ES-I3 (cell line): ENCODE data around the gene PEX14.

Experiments used
- H3K36me3 ChIP-seq: 2 replicates; pipeline ENCODE4 v1.6.1; 2013; ENCODE audit warnings: mild to moderate bottlenecking, low read length, control low read depth, moderate library complexity; ENCODE audit not compliant: insufficient read depth
- H3K4me1 ChIP-seq: 2 replicates; pipeline ENCODE4 v1.6.1; 2013; ENCODE audit warnings: mild to moderate bottlenecking, control low read depth, low read length; ENCODE audit not compliant: insufficient read depth
- H3K9ac ChIP-seq: 2 replicates; pipeline ENCODE4 v1.6.1; 2013; ENCODE audit warnings: low read depth, mild to moderate bottlenecking, low read length, moderate library complexity
- H3K9me3 ChIP-seq: 2 replicates; pipeline ENCODE4 v1.6.1; 2013; ENCODE audit warnings: mild to moderate bottlenecking, low read length, moderate library complexity; ENCODE audit not compliant: control insufficient read depth, insufficient read depth

PEX14 gene

DNA sequence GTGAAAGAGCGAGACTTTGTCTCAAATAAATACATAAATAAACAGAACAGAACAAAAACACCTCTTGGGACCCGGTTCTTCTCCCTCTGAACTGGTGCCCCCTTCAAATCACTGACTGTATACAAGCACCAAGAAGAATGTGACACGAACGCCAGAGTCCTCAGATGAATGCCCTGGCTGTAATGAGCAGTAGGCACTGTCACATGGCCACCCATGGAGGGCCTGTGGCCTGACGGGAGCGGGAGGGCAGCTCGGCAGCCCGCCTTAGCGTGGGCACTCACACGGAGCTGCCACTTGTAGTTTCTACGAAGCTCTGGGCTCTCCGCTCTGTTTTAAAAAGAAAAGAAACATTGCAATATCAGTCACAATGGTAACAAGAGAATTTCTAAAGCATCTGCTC, 146.0 kb downstream of the PEX14 start:
- no peaks in the 10 kb centered on the region; the same call in 1 of the 2 replicates for H3K4me1 ChIP-seq
- H3K9ac ChIP-seq = no peak overlapping the region
- H3K9me3 ChIP-seq = no peaks in the 10 kb centered on the region
- no peaks in the 10 kb centered on the region; the same call in 1 of the 2 replicates for H3K36me3 ChIP-seq

DNA sequence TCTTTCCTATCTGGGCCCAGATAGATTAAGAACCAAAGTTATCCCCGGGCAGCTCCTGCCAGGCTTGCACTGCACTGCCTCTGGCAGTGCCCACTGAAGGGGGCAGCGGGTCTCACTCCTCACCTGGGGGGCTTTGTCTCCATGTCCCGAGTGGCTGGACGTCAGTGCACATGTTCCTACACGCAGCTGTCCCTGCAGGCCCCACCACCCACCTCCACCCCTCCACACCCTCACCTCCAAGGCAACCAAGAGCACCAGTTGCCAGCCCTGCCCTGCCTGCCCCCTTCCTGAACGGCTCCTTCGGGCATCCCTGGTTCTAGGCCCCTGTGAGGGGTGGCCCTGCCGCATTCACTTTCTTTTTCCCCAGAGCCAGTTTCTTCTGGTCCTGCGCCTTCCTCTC, 147.2 kb downstream of the PEX14 start:
- Histone ChIP-seq H3K9ac (no peak overlapping the region), H3K9me3 (no peaks in the 10 kb centered on the region), H3K36me3 (no peaks in the 10 kb centered on the region; the same call in 1 of the 2 replicates), H3K4me1 (no peaks in the 10 kb centered on the region)

DNA sequence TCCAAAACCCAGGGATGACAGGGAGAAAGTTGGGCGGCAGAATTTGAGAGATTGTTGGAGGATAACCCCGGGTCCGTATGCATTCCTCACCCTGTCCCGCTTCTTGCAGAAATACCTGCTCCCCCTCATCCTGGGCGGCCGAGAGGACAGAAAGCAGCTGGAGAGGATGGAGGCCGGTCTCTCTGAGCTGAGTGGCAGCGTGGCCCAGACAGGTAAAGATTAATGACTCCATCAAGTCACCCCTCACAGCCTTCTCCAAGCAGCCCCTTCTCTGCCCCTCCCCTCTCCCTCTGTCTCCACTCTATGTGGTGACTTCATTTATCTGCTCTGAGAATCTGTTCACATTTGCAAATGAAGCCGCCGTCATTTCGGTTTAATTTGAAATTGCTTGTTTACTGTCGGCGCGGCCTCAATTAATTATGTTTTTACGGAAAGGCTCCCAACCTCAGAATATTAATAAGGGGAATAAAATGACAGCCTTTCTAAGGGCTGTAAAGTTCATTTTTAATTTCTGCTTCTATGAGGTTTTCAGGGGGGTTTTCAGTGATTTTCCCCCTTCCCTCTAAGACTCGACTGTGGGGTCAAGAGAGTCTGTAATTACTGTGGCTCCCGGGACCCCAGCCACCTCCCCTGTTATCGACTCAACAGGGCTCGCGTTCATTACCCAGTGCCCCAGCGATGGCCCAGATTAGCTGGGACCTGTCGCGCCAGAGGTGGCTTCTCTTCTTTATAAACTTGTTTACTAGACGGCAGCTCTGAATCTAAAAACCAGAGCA, 148.3 kb downstream of the PEX14 start:
- H3K4me1 ChIP-seq = no peaks in the 10 kb centered on the region
- no peak overlapping the region for H3K9ac ChIP-seq
- no peaks in the 10 kb centered on the region; the same call in 1 of the 2 replicates for H3K36me3 ChIP-seq
- no peaks in the 10 kb centered on the region for H3K9me3 ChIP-seq

DNA sequence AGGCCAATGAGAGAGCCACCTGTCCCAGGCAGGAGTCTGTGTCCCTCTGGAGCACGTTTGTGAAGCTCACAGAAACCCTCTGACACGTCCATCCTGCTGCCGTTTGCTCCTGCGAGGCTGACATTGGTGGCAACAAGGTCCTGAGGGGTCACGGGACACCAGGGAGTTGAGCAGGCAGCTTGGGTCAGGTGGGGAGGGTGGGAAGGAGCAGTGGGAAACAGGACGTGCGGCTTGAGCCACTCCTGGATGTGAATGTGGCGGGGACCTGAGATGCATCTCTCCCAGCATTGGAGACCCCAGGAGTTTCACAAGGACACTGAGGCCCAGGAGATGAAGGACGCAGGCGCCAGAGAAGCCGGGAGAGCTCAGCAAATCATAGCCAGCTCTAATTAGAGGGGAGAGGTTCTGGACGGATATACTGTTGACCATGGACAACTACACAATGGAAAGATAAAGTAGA, 149.0 kb downstream of the PEX14 start:
- Histone ChIP-seq H3K4me1 (no peaks in the 10 kb centered on the region), H3K9me3 (no peaks in the 10 kb centered on the region), H3K36me3 (no peaks in the 10 kb centered on the region; the same call in 1 of the 2 replicates), H3K9ac (no peak overlapping the region)

DNA sequence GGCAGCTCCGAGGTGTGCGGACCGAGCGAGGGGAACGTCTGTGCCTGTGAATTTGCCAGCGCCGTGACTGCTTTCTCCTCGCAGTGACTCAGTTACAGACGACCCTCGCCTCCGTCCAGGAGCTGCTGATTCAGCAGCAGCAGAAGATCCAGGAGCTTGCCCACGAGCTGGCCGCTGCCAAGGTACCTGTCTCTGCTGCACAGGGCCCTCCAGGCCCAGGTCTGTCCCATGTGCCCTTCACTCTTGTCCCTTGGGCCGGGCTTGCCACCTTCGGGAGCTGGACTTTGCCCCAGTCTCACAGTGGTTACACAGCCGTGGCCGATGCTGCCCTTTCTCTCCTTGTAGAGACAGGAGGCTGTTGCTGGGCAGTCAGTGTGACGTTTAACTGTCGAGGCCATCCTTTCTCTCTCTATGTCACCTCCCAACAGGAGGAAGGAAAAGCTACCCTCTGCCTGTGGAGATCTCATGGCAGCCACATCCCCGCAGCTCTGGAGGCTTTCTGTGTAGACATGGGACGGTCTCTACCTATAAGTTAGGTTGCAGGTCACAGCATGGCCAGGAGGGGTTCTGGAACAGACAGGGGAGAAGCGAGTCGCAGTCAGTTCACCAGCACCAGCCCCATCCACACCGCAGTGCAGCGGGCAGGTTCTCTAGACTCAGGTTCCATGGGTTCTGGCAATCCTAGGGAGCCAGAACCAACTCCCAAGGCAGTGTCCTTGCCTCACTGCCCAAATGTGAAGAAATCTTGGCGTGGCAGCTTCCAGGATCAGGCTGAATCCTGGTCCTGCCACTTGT, 149.7 kb downstream of the PEX14 start:
- Histone ChIP-seq H3K36me3 (no peaks in the 10 kb centered on the region; the same call in 1 of the 2 replicates), H3K4me1 (no peaks in the 10 kb centered on the region), H3K9ac (no peak overlapping the region)

DNA sequence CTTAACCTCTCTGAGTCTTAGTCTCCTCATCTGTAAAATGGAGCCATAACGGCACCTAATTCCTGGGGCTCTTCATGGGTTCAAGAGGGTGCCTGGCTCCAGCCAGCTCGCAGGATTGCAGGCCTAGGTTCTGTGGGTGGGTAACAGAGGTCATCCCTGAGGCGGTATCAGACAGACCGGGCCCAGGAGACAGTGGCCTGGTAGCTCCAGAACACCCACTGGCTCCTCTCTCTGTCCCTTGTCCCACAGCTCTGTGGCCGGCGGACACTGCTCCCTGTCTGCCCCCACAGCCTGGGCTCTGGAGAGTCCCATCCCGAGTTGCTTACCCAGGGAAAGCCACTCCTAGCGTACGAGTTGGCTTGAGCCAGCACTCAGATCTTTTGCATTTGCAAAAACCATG, 150.3 kb downstream of the PEX14 start:
- H3K9ac ChIP-seq = no peak overlapping the region
- no peaks in the 10 kb centered on the region for H3K4me1 ChIP-seq
- no peaks in the 10 kb centered on the region; the same call in 1 of the 2 replicates for H3K36me3 ChIP-seq
- H3K9me3 ChIP-seq = no peaks in the 10 kb centered on the region

More for the DNA sequence above, 149.7 kb downstream of the PEX14 start:
- no peaks in the 10 kb centered on the region for H3K9me3 ChIP-seq

DNA sequence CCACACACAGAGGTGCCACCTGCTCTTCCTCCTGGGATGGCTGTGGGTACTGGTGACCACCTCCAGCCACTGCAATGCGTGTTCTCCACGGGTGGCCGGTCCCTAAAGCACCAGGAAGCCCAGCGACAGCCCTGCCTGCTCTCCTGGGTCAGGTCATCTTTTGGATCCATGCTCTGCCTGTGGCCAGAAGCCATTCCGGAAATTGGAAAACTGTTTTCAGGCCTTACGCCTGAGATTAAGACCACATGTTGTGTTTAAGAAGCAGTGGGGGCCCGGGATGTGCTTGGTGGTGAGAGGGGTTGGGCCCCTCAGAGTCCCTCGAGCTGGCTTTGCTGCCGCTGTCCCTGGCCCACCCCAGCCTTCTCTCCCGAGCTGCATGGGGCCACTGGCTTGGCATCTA, 150.8 kb downstream of the PEX14 start:
- H3K4me1 ChIP-seq = no peaks in the 10 kb centered on the region
- H3K9me3 ChIP-seq = no peaks in the 10 kb centered on the region
- no peak overlapping the region for H3K9ac ChIP-seq
- no peaks in the 10 kb centered on the region; the same call in 1 of the 2 replicates for H3K36me3 ChIP-seq

DNA sequence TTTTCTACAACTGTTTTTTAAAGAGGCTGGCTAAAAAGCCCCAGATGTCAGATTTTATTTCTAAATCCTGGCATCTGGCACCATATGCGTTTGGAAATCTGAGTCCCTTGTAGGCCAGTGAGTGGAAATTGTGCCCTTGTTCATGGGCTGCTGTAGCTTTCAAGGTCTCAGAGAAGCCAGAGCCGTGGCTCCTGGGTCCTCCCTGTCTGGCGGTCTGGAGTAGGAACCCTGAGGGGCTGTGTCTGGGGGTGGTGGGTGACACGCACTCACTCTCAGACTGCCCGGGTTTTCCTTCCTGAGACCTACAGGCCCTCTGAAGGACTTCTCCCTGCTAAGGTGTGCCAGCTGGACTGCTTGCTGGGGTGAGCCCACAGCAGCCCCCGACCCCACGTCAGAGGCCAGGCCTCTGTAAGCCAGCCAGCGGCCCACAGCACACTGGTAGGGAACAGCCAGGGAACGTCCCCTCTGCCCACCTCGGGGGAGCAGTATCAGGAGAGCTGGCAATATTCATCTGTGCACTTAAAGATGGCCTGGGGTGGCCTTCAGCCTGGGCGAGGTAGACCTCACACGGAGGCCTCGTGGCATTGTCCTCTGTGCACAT, 151.5 kb downstream of the PEX14 start:
- Histone ChIP-seq H3K36me3 (no peaks in the 10 kb centered on the region; the same call in 1 of the 2 replicates), H3K9ac (no peak overlapping the region), H3K4me1 (no peaks in the 10 kb centered on the region), H3K9me3 (no peaks in the 10 kb centered on the region)

DNA sequence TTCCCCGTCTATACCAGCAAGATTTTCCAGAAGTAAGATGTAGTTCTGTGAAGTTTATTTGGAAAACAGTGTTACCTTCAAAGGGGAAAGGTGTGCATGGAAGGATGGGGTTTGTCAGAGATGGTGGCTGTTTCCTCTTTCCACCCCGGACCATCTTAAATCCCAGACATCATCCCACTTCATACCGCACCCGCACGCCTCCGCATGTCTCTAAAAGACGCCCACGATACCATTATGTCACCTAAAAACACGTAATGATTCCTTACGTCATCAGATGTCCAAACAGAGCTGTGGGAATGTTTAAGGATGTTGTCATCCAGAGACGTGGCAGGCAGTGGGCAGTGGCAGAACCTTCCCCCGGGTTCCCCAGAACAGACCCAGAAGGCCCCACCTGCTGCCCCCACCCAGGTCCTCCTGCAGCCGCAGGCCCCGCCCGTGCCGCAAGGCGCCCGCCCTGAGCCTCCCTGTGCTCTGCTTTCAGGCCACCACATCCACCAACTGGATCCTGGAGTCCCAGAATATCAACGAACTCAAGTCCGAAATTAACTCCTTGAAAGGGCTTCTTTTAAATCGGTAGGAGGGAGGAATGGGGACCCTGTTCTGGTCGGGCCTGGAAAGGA, 152.2 kb downstream of the PEX14 start:
- Histone ChIP-seq H3K9me3 (no peaks in the 10 kb centered on the region), H3K4me1 (peaks cover 5% of the 10 kb centered on the region), H3K36me3 (no peaks in the 10 kb centered on the region; the same call in 1 of the 2 replicates), H3K9ac (no peak overlapping the region)

DNA sequence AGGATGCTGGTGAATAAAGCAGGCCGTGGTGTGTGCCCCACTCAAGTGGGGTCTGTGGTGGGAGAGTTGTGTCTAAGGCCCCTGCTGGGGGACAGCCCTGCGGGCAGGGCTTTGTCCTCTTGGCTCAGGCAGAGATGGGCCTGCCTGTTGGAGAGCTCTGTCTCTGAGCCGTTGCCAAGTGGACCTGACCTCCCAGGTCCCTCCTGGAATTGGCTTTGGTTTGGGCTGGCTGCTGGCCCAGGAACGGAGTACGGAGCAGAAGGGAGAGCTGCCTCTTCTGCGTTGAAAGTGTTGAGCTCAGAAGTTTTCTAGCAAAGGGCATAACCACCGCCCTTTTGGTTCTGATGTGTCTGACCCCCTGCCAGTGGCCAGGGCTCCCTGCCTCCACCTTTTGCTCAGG, 153.9 kb downstream of the PEX14 start:
- Histone ChIP-seq H3K36me3 (no peaks in the 10 kb centered on the region; the same call in 1 of the 2 replicates), H3K9me3 (no peaks in the 10 kb centered on the region), H3K9ac (no peak overlapping the region), H3K4me1 (peaks cover 7% of the 10 kb centered on the region)

DNA sequence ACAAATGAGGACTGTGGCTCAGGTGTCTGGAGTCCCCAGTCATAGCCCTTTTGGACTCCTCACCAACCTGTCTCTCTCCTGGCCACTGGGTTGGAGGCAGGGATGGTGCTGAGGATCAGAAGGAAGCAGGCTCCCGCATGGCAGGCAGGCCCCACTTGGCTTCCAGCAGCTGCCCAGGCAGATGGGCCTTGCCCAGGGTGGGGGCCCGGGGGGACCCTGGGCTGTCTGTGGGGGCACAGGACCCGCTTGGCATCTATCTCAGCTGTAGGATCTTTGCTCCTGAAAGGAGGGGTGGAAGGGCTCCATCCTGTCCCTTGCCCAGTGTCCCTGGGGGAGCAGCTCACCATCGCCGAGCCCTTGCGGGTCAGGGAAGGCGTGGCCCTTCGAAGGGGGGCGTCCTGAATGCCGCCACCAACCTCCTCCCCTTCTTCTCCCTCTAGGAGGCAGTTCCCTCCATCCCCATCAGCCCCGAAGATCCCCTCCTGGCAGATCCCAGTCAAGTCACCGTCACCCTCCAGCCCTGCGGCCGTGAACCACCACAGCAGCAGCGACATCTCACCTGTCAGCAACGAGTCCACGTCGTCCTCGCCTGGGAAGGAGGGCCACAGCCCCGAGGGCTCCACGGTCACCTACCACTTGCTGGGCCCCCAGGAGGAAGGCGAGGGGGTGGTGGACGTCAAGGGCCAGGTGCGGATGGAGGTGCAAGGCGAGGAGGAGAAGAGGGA, 154.5 kb downstream of the PEX14 start:
- no peaks in the 10 kb centered on the region for H3K9me3 ChIP-seq
- H3K36me3 ChIP-seq = no peaks in the 10 kb centered on the region; the same call in 1 of the 2 replicates
- H3K9ac ChIP-seq = no peak overlapping the region
- H3K4me1 ChIP-seq = peaks cover 7% of the 10 kb centered on the region

DNA sequence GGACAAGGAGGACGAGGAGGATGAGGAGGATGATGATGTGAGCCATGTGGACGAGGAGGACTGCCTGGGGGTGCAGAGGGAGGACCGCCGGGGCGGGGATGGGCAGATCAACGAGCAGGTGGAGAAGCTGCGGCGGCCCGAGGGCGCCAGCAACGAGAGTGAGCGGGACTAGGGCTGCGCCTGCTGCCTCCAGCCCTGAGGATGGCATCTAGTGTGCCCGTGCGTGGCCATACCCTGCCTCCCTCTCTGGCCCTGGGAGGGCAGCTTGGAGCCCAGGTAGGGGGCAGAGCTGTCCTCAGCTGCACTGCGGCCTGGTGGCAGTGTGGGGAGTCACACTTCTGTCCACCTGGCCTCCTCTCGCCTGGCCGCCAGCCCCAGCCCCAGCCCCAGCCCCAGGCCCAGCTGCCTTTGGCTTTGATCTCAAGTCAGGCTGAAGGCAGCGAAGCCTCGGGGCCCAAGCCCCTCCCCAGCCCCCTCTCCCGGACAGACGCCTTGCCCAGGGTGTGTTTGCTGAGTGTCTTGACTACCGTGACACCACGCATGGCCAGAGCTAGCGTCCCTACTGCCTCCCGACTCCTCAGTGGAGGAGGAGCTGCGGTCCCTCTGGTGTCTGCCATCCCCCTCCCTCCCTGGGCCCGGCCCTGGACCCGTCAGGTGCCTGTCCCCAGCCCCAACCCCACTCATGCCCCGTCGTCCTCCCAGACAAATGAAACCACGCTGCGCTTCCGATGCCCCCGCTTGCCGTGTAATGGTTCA, 155.2 kb downstream of the PEX14 start:
- Histone ChIP-seq H3K9ac (no peak overlapping the region), H3K36me3 (no peaks in the 10 kb centered on the region), H3K4me1 (peaks cover 7% of the 10 kb centered on the region), H3K9me3 (no peaks in the 10 kb centered on the region)

DNA sequence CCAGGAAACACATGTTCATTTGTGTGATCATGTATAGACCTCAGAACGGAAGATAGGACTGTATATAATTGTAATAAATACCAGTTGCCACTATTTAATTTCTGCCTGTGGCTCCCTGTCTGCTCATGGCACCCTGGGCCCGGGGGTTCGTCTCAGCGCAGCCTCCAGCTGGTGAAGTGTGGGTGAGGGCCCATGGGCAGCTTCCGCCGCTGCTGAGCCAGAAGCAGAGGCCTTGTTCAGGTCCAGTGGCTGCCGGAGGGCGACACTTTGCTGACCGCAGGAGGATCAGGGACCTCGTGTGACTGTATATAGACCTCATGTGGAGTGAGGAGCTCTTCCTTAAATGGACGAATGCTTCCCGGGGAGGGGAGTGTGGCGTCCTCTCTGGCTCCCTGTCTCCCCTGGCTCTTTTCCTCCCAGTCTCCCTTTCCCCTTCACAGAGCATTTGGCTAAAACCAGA, 155.9 kb downstream of the PEX14 start:
- Histone ChIP-seq H3K9me3 (no peaks in the 10 kb centered on the region), H3K36me3 (no peaks in the 10 kb centered on the region), H3K9ac (no peak overlapping the region), H3K4me1 (peaks cover 7% of the 10 kb centered on the region)
